Stimulated activated CD8-positive, alpha-beta memory T cell treated with anti-CD3 and anti-CD28 coated beads, Interleukin-7, amount 100 ng/mL, for 24 hours (primary cell): ENCODE measurements around the gene AP2B1.
"Not testable (repeated sequence)": the region's sequence is repeated elsewhere in the genome, so short reads cannot be mapped to it uniquely, and the experiment has no call there.

Source experiments
- DNase-seq: peaks from one replicate; pipeline ENCODE4 v3.0.0-alpha.2; 2020; ENCODE audit warnings: low read depth

AP2B1 gene

GRCh38 chr17:35577830-35578196 is 9.3 kb upstream of the AP2B1 start:
- no peak for DNase-seq

GRCh38 chr17:35578197-35578928 is 8.8 kb upstream of the AP2B1 start, which contains the start of gene PEX12:
PEX12 (minus strand) TSS chr17:35578571; CDS start chr17:35578021, 550 bp downstream.
- peak; percentile 72 for DNase-seq

- no peak for DNase-seq
Observed at GRCh38 chr17:35578929-35579432, 8.1 kb upstream of the AP2B1 start.

GRCh38 chr17:35584061-35584460 is 3.1 kb upstream of the AP2B1 start:
- no peak for DNase-seq

- no peak for DNase-seq
Observed at GRCh38 chr17:35586569-35587073, 501 bp upstream of the AP2B1 start.

GRCh38 chr17:35588196-35588920 is 1.2 kb downstream of the AP2B1 start:
- DNase-seq, result no peak

GRCh38 chr17:35596072-35596471 is 8.9 kb downstream of the AP2B1 start:
- DNase-seq, result no peak

GRCh38 chr17:35596530-35597233 is 9.6 kb downstream of the AP2B1 start:
- DNase-seq, result no peak

- no peak for DNase-seq
Observed at GRCh38 chr17:35597604-35598003, 10.5 kb downstream of the AP2B1 start.

GRCh38 chr17:35603674-35604073 is 16.6 kb downstream of the AP2B1 start:
- DNase-seq, result no peak

- DNase-seq, result no peak
Observed at GRCh38 chr17:35605678-35606077, 18.6 kb downstream of the AP2B1 start.

GRCh38 chr17:35607239-35607847 is 20.2 kb downstream of the AP2B1 start:
- DNase-seq, result no peak

- no peak for DNase-seq
Observed at GRCh38 chr17:35609831-35610230, 22.7 kb downstream of the AP2B1 start.

- not testable (repeated sequence) for DNase-seq
Observed at GRCh38 chr17:35610746-35611145, 23.6 kb downstream of the AP2B1 start.

GRCh38 chr17:35612924-35613521 is 25.9 kb downstream of the AP2B1 start:
- DNase-seq, result no peak

- DNase-seq, result no peak
Observed at GRCh38 chr17:35614810-35615209, 27.7 kb downstream of the AP2B1 start.

GRCh38 chr17:35616536-35616935 is 29.4 kb downstream of the AP2B1 start:
- DNase-seq, result no peak

GRCh38 chr17:35617505-35617904 is 30.4 kb downstream of the AP2B1 start:
- DNase-seq, result no peak

- DNase-seq, result no peak
Observed at GRCh38 chr17:35618628-35619027, 31.5 kb downstream of the AP2B1 start.

- DNase-seq, result no peak
Observed at GRCh38 chr17:35621768-35622167, 34.6 kb downstream of the AP2B1 start.

GRCh38 chr17:35627417-35627816 is 40.3 kb downstream of the AP2B1 start:
- DNase-seq, result no peak
